MM.1S (cell line): ENCODE measurements around the gene ZNF30.

Experiments used
- DNase-seq: peaks from one replicate; pipeline ENCODE4 v3.0.0-alpha.2; 2015
- H2AFZ ChIP-seq: fragments of 300-600 bp; sonication (generic); 2 replicates; pipeline ENCODE4 v1.6.0; 2016; ENCODE audit warnings: antibody characterized with exemption, low read length
- H3F3A ChIP-seq: fragments of 300-600 bp; sonication (generic); 2 replicates; pipeline ENCODE4 v1.6.1; 2016; ENCODE audit warnings: mild to moderate bottlenecking, antibody characterized with exemption, low read length, moderate library complexity, mixed read lengths; ENCODE audit not compliant: insufficient read depth
- H3K27ac ChIP-seq: fragments of 300-600 bp; sonication (generic); 2 replicates; pipeline ENCODE4 v1.5.1; 2016; ENCODE audit warnings: mild to moderate bottlenecking, low read length
- H3K27me3 ChIP-seq: fragments of 300-600 bp; sonication (generic); replicated peaks from 2 replicates; pipeline ENCODE4 v1.6.0; 2016; ENCODE audit warnings: low read length; ENCODE audit not compliant: insufficient read depth
- H3K36me3 ChIP-seq: fragments of 300-600 bp; sonication (generic); replicated peaks from 2 replicates; pipeline ENCODE4 v1.6.1; 2016; ENCODE audit warnings: mild to moderate bottlenecking, low read length, mixed read lengths; ENCODE audit not compliant: insufficient read depth
- H3K4me1 ChIP-seq: fragments of 300-600 bp; sonication (generic); 2 replicates; pipeline ENCODE4 v1.6.1; 2016; ENCODE audit warnings: low read length, mixed read lengths
- H3K4me2 ChIP-seq: fragments of 300-600 bp; sonication (generic); 2 replicates; pipeline ENCODE4 v1.6.0; 2016; ENCODE audit warnings: low read depth, low read length
- H3K4me3 ChIP-seq: fragments of 300-600 bp; sonication (generic); 2 replicates; pipeline ENCODE4 v1.5.1; 2016; ENCODE audit warnings: low read length, mixed read lengths
- H3K79me2 ChIP-seq: fragments of 300-600 bp; sonication (generic); 2 replicates; pipeline ENCODE4 v1.6.1; 2016; ENCODE audit warnings: mixed run types, low read length, mixed read lengths
- H3K9ac ChIP-seq: fragments of 300-600 bp; sonication (generic); 2 replicates; pipeline ENCODE4 v1.6.1; 2016; ENCODE audit warnings: low read length, mixed read lengths
- H3K9me2 ChIP-seq: fragments of 300-600 bp; sonication (generic); replicated peaks from 2 replicates; pipeline ENCODE4 v1.6.1; 2016; ENCODE audit warnings: mild to moderate bottlenecking, low read length, mixed read lengths; ENCODE audit not compliant: insufficient read depth
- H3K9me3 ChIP-seq: fragments of 300-600 bp; sonication (generic); replicated peaks from 2 replicates; pipeline ENCODE4 v1.6.1; 2016; ENCODE audit warnings: mild to moderate bottlenecking, low read length, mixed read lengths; ENCODE audit not compliant: insufficient read depth
- H4K20me1 ChIP-seq: fragments of 300-600 bp; sonication (generic); 2 replicates; pipeline ENCODE4 v1.6.1; 2016; ENCODE audit warnings: mild to moderate bottlenecking, low read length, moderate library complexity, mixed read lengths; ENCODE audit not compliant: insufficient read depth
- EZH2 ChIP-seq: fragments of 300-600 bp; sonication (generic); optimal IDR thresholded peaks from 2 replicates; pipeline ENCODE3; 2017; ENCODE audit warnings: low read depth, mild to moderate bottlenecking, antibody characterized with exemption, low read length, mixed read lengths
- EZH2phosphoT487 ChIP-seq: fragments of 300-600 bp; sonication (generic); IDR thresholded peaks from 2 replicates; pipeline ENCODE4 v1.6.1; 2018; ENCODE audit warnings: antibody characterized with exemption, low read length
- TF ChIP-seq, protein P1 (sequence below): fragments of 300-600 bp; sonication (generic); IDR thresholded peaks from 2 replicates; pipeline ENCODE4 v1.5.1; 2016; ENCODE audit warnings: antibody characterized with exemption, low read length, mixed read lengths

Gene ZNF30

DNA sequence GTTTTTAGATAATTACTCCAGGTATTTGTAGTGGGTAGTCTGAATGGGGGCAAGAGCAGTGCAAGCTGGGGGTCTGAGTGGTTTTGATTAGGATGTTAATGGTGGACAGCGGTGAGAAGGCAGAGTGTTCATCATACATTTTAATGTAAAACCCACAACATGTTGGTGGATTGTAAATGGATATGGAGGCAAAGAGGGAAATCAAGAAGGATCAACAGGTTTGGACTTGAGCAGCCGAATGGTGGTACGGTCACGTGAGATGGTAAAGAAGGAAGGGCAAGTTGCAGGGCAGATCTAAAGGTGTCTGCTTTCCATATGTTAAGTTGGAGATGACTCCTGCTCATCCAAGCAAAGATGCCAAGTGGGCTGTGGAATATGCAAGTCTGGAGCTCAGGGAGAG lies 9.5 kb downstream of the ZNF30 start:
- no peak overlapping the region for H2AFZ ChIP-seq
- H3K4me2 ChIP-seq: no peak overlapping the region
- no peaks in the 10 kb centered on the region for H3K9me3 ChIP-seq
- H3K4me1 ChIP-seq: no peaks in the 10 kb centered on the region
- no peaks in the 10 kb centered on the region for H4K20me1 ChIP-seq
- H3K27ac ChIP-seq: no peak overlapping the region
- H3F3A ChIP-seq: no peaks in the 10 kb centered on the region
- no peak for DNase-seq
- no peaks in the 10 kb centered on the region for H3K79me2 ChIP-seq
- no peaks in the 10 kb centered on the region for H3K36me3 ChIP-seq
- no peak overlapping the region for H3K9ac ChIP-seq
- TF ChIP-seq EZH2phosphoT487 (no peak), EZH2 (no peak)
- TF ChIP-seq, protein P1, sequence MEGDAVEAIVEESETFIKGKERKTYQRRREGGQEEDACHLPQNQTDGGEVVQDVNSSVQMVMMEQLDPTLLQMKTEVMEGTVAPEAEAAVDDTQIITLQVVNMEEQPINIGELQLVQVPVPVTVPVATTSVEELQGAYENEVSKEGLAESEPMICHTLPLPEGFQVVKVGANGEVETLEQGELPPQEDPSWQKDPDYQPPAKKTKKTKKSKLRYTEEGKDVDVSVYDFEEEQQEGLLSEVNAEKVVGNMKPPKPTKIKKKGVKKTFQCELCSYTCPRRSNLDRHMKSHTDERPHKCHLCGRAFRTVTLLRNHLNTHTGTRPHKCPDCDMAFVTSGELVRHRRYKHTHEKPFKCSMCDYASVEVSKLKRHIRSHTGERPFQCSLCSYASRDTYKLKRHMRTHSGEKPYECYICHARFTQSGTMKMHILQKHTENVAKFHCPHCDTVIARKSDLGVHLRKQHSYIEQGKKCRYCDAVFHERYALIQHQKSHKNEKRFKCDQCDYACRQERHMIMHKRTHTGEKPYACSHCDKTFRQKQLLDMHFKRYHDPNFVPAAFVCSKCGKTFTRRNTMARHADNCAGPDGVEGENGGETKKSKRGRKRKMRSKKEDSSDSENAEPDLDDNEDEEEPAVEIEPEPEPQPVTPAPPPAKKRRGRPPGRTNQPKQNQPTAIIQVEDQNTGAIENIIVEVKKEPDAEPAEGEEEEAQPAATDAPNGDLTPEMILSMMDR: no peak
- no peak overlapping the region for H3K4me3 ChIP-seq
- H3K27me3 ChIP-seq: no peaks in the 10 kb centered on the region
- H3K9me2 ChIP-seq: no peaks in the 10 kb centered on the region

DNA sequence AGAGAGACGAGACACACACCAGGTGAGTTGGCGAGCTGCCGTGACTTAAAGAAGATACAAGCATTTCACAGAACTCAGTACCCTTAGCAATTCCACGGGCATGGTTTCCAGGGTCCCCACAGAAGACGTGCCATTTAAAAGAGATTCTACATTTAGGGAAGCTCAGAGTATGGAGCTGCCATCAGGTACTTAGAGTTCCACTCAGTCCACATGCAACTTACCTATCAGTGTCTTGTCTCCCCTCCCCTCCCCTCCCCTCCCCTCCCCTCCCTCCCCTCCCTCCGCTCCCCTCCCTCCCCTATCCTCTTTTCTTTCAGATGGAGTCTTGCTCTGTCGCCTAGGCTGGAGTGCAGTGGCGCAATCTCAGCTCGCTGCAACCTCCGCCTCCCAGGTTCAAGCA lies 12.2 kb downstream of the ZNF30 start:
- Histone ChIP-seq H3K9me2 (no peaks in the 10 kb centered on the region), H3K79me2 (no peaks in the 10 kb centered on the region), H3K4me3 (no peak overlapping the region), H4K20me1 (no peaks in the 10 kb centered on the region), H3K36me3 (no peaks in the 10 kb centered on the region), H3K27me3 (no peaks in the 10 kb centered on the region), H3K4me1 (no peaks in the 10 kb centered on the region), H3K27ac (no peak overlapping the region), H3F3A (no peaks in the 10 kb centered on the region), H2AFZ (no peak overlapping the region), H3K9ac (no peak overlapping the region), H3K4me2 (no peak overlapping the region), H3K9me3 (no peaks in the 10 kb centered on the region)
- TF ChIP-seq EZH2 (no peak), EZH2phosphoT487 (no peak)
- TF ChIP-seq, protein P1: no peak
- no peak for DNase-seq

DNA sequence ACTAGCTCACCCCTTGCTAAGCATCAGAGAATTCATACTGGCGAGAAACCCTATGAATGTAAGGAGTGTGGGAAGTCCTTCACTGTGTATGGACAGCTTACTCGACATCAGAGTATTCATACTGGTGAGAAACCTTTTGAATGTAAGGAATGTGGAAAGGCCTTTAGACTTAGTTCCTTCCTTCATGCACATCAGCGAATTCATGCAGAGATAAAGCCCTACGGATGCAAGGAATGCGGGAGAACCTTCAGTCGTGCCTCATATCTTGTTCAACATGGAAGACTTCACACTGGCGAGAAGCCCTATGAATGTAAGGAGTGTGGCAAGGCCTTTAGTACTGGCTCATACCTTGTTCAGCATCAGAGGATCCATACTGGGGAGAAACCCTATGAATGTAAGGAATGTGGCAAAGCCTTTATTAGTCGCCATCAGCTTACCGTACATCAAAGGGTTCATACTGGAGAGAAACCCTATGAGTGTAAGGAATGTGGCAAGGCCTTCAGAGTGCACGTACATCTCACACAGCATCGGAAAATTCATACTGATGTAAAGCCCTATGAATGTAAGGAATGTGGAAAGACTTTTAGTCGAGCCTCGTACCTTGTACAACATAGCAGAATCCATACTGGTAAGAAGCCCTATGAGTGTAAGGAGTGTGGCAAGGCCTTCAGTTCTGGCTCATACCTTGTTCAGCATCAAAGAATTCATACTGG lies 17.3 kb downstream of the ZNF30 start:
- Histone ChIP-seq H3F3A (no peaks in the 10 kb centered on the region), H3K9me3 (no peaks in the 10 kb centered on the region), H3K9me2 (no peaks in the 10 kb centered on the region), H3K79me2 (no peaks in the 10 kb centered on the region), H2AFZ (no peak overlapping the region), H4K20me1 (no peaks in the 10 kb centered on the region), H3K4me3 (no peak overlapping the region), H3K4me2 (no peak overlapping the region), H3K36me3 (no peaks in the 10 kb centered on the region), H3K27ac (no peak overlapping the region), H3K9ac (no peak overlapping the region), H3K27me3 (no peaks in the 10 kb centered on the region), H3K4me1 (no peaks in the 10 kb centered on the region)
- no peak for DNase-seq
- TF ChIP-seq, protein P1: no peak
- TF ChIP-seq EZH2: no peak
- no peak for TF ChIP-seq EZH2phosphoT487
